HepG2 (cell line): ENCODE results near the gene CNPY4. TPM values are rescaled to one million over a fixed set of nuclear protein-coding genes. Genes with fewer than 3 reads are reported as not detected.

ENCODE experiments used
- ADNP ChIP-seq: sonication (generic); formaldehyde crosslinking; IDR thresholded peaks from 2 replicates; pipeline ENCODE4 v1.4.0; 2020; ENCODE audit warnings: missing genetic modification reagents
- HCFC1 ChIP-seq: fragments of 150-350 bp; IDR thresholded peaks from 2 replicates; pipeline ENCODE4 v1.6.1; 2014; ENCODE audit warnings: low read depth, low read length
- HMGXB4 ChIP-seq, 2 experiments: sonication (generic) in 1 of 2; formaldehyde crosslinking in 1 of 2; IDR thresholded peaks; 2 replicates each; pipeline versions ENCODE4 v1.4.0 to v1.6.1; 2018 to 2020; ENCODE audit warnings: missing genetic modification reagents in 2 of 2, borderline replicate concordance in 1 of 2, low read depth in 1 of 2, mild to moderate bottlenecking in 1 of 2, missing biosample characterization in 1 of 2
- HNRNPK ChIP-seq: fragments of 200-400 bp; formaldehyde crosslinking; IDR thresholded peaks from 2 replicates; pipeline ENCODE4 v1.6.1; 2018; ENCODE audit warnings: low read length, low read depth, moderate library complexity, mild to moderate bottlenecking; ENCODE audit not compliant: poor library complexity, severe bottlenecking
- KAT8 ChIP-seq: IDR thresholded peaks from 2 replicates; pipeline ENCODE4 v1.6.1; 2016; ENCODE audit warnings: missing genetic modification reagents, missing compliant biosample characterization
- NPAS2 ChIP-seq: sonication (generic); formaldehyde crosslinking; IDR thresholded peaks from 2 replicates; pipeline ENCODE4 v1.8.0; 2022; ENCODE audit warnings: mild to moderate bottlenecking, missing genetic modification reagents, borderline replicate concordance
- POLR2AphosphoS5 ChIP-seq: IDR thresholded peaks from 2 replicates; pipeline ENCODE4 v1.6.1; 2012; ENCODE audit warnings: low read depth, low read length
- ZKSCAN5 ChIP-seq: sonication (generic); formaldehyde crosslinking; IDR thresholded peaks from 2 replicates; pipeline ENCODE4 v1.5.1; 2020; ENCODE audit warnings: mild to moderate bottlenecking, missing genetic modification reagents
- ZNF138 ChIP-seq: sonication (generic); formaldehyde crosslinking; IDR thresholded peaks from 2 replicates; pipeline ENCODE4 v1.5.0; 2020; ENCODE audit warnings: mild to moderate bottlenecking, low read depth, missing genetic modification reagents
- ZNF232 ChIP-seq: sonication (generic); formaldehyde crosslinking; IDR thresholded peaks from 2 replicates; pipeline ENCODE4 v1.4.0; 2020; ENCODE audit warnings: missing genetic modification reagents, borderline replicate concordance
- ZNF292 ChIP-seq: sonication (generic); formaldehyde crosslinking; IDR thresholded peaks from 2 replicates; pipeline ENCODE4 v1.8.1; 2022; ENCODE audit warnings: mild to moderate bottlenecking, low read depth, missing genetic modification reagents, borderline replicate concordance
- ZNF318 ChIP-seq: sonication (generic); formaldehyde crosslinking; IDR thresholded peaks from 2 replicates; pipeline ENCODE4 v1.4.0; 2020; ENCODE audit warnings: mild to moderate bottlenecking, missing genetic modification reagents
- ZNF564 ChIP-seq: sonication (generic); formaldehyde crosslinking; IDR thresholded peaks from 2 replicates; pipeline ENCODE4 v1.8.1; 2023; ENCODE audit warnings: mild to moderate bottlenecking, missing genetic modification reagents
- ZNF713 ChIP-seq: sonication (generic); formaldehyde crosslinking; IDR thresholded peaks from 2 replicates; pipeline ENCODE4 v1.4.0; 2020; ENCODE audit warnings: mild to moderate bottlenecking, missing genetic modification reagents
- ZNF784 ChIP-seq: sonication (generic); formaldehyde crosslinking; IDR thresholded peaks from 2 replicates; pipeline ENCODE4 v1.5.1; 2020; ENCODE audit warnings: missing genetic modification reagents, mild to moderate bottlenecking, borderline replicate concordance
- polyA plus RNA-seq, 8 experiments: library from polyadenylated mRNA; depleted of rRNA in 3 of 8; stranded (reverse) in 7 of 8; unstranded in 1 of 8; fragments of >200 nt; fragmentation: Illumina TruSeq in 4 of 8; extraction: Trizol in 4 of 8; gene quantifications; 2 replicates each; pipeline versions ENCODE4 v1.2.1 to v1.2.3, GENCODE V29; 2011 to 2016; ENCODE audit warnings: low read depth in 4 of 8, missing spikeins in 1 of 8, mixed read lengths in 1 of 8; ENCODE audit not compliant: insufficient read depth in 1 of 8
- total RNA-seq, 5 experiments: library from RNA; depleted of rRNA; stranded (reverse); fragments of >200 nt; fragmentation: Illumina TruSeq; extraction: Trizol; gene quantifications; 2 replicates each; pipeline ENCODE4 v1.2.3, GENCODE V29; 2016; ENCODE audit warnings: low read depth in 1 of 5
- TF ChIP-seq, protein P1 (sequence below): sonication (generic); formaldehyde crosslinking; conservative IDR thresholded peaks from 2 replicates; pipeline ENCODE4 v1.4.0; 2020; ENCODE audit warnings: missing genetic modification reagents

CNPY4 gene
- total and polyA plus RNA-seq, 2 of the 13 experiments (the other 11 are each of a cell fraction or from before 2014, with no cell fraction given), result 6.2 to 12.7 TPM

GRCh38 chr7:100148559-100149328 lies 29.3 kb downstream of the CNPY4 start, which contains the start of gene LAMTOR4 (continued):
- TF ChIP-seq ZNF318 (CRISPR knock-in tag) (no peak), ZNF564 (CRISPR knock-in tag) (no peak), ZKSCAN5 (CRISPR knock-in tag) (no peak), POLR2AphosphoS5 (peak; percentile 83), ZNF292 (CRISPR knock-in tag) (no peak), KAT8 (CRISPR knock-in tag) (peak; percentile 83), HNRNPK (peak; percentile 11), HCFC1 (no peak), ZNF232 (peak; percentile 83; the same call in 1 of the 2 replicates), ZNF138 (CRISPR knock-in tag) (0 out of 2 replicates have a peak, but pooled peaks have one; percentile 21), NPAS2 (CRISPR knock-in tag) (no peak), ADNP (CRISPR knock-in tag) (no peak), ZNF713 (CRISPR knock-in tag) (no peak), HMGXB4 (CRISPR knock-in tag; IDR thresholded peaks at IDR 0.05; ENCODE audit: borderline replicate concordance in 1 of 2, low read depth in 1 of 2) (peak; percentile 51 to 67; a peak in 2 of 4 replicates), ZNF784 (CRISPR knock-in tag) (peak; percentile 84; the same call in 1 of the 2 replicates)
- TF ChIP-seq, protein P1, sequence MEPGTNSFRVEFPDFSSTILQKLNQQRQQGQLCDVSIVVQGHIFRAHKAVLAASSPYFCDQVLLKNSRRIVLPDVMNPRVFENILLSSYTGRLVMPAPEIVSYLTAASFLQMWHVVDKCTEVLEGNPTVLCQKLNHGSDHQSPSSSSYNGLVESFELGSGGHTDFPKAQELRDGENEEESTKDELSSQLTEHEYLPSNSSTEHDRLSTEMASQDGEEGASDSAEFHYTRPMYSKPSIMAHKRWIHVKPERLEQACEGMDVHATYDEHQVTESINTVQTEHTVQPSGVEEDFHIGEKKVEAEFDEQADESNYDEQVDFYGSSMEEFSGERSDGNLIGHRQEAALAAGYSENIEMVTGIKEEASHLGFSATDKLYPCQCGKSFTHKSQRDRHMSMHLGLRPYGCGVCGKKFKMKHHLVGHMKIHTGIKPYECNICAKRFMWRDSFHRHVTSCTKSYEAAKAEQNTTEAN (CRISPR knock-in tag), result no peak
